Mesenteric fat pad (tissue), 1 donor: ENCODE data around the gene DHX35. TPM values are rescaled to one million over a fixed set of nuclear protein-coding genes. Genes with fewer than 3 reads are reported as not detected.

Source experiments
- DNase-seq: peaks from one replicate; pipeline ENCODE4 v3.0.0-alpha.2; 2020; ENCODE audit warnings: low spot score
- total RNA-seq: library from RNA; stranded (reverse); fragmentation: NEBNext Ultra II Directional; extraction: Animal tissue kit (Norgen Biotek cat#: 25700); gene quantifications from one replicate; pipeline ENCODE4 v1.2.1, GENCODE V29; 2021
- donor health status: DM: yes; HTN: yes; CAD: no.

DHX35 gene
- total RNA-seq, 1 donor from 2014 or later: 8.4 TPM

GRCh38 chr20:39019027-39019426, 56.9 kb downstream of the DHX35 start:
- no peak for DNase-seq

DNA sequence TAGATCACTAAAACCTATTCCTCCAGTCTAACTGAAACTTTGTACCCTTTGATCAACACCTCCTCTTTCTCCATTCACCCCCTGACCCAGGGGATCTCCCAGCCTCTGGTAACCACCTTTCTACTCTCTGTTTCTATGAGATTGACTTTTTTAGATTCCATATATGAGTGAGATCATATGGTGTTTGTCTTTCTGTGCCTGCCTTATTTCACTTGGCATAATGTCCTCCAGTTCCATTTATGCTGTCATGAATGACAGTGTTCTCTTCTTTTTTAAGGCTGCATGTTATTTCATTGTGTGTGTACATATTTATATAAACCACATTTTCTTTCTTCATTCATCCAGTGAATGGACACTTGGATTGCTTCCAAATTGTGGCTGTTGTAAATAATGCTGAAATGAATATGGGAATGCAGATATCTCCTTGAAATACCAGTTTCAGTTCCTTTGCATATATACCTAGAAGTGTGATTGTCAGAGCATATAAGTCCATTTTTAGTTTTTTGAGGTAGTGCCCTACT, 57.7 kb downstream of the DHX35 start:
- no peak for DNase-seq

DNA sequence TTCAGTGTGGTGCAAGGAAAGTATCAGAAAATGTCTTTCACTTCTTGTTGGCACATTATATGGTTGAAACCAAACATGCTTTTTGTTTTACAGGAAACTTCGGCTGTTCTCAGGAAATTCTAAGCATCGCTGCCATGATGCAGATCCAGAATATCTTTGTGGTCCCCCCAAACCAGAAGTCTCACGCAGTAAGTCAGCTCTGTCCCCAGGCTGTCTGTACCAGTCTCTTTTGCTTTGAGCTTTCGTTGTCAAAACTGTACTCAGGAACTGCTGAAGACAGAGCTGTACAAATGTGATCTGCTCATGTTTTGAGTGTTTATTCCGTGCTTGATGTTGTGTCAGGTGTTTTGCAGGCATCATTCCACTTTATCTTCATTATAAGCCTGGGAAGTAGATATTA, 59.6 kb downstream of the DHX35 start:
- no peak for DNase-seq

GRCh38 chr20:39025883-39026282, 63.7 kb downstream of the DHX35 start:
- DNase-seq: no peak

- DNase-seq: no peak
Measured at GRCh38 chr20:39029364-39029763, 67.2 kb downstream of the DHX35 start.

GRCh38 chr20:39032997-39033396, 70.9 kb downstream of the DHX35 start:
- no peak for DNase-seq

GRCh38 chr20:39036011-39036410, 73.9 kb downstream of the DHX35 start:
- DNase-seq: no peak

DNA sequence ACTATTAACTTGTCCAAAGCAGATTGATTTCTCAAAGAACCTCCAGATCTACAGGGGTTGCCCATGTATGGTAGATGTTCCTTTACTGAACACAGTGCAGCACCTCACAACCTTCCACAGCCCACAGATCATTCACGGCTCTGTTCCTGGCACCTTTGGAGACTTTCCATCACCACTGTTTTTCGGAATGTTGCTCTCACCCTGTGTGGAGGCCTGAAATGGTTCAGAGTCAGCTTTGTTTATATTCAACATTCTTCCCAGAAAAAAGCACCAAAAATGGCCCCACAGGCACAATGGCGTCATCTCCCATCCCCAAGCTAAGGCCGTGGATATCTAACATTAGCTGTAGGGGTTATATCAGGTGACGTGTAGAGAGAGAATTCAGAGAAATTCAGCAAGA, 74.7 kb downstream of the DHX35 start:
- no peak for DNase-seq

- DNase-seq: peak; percentile 75
Measured at GRCh38 chr20:39038047-39038446, 75.9 kb downstream of the DHX35 start.

DNA sequence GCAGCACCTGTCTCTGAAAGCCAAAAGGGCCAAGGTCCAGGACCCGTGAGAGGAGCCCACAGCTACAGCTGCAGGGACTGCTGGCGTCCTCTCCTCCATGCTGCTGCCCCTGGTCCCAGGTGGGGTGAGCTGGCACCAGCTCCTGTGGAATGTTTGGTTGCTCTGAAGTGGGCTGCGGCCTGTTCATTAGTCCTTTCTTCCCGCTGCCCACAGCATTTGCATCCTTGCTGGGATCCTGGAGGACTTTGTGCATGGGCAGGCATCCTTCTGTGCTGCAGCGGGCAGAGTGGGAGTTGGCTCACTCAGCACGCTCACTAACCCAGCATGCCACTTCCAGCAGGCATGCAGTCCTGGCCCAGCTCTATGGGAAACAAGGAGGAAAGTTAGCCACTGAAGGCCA, 76.4 kb downstream of the DHX35 start:
- DNase-seq: peak; percentile 75

- no peak for DNase-seq
Measured at GRCh38 chr20:39039261-39039660, 77.1 kb downstream of the DHX35 start.

GRCh38 chr20:39040116-39040515, 78.0 kb downstream of the DHX35 start:
- DNase-seq: peak; percentile 68

DNA sequence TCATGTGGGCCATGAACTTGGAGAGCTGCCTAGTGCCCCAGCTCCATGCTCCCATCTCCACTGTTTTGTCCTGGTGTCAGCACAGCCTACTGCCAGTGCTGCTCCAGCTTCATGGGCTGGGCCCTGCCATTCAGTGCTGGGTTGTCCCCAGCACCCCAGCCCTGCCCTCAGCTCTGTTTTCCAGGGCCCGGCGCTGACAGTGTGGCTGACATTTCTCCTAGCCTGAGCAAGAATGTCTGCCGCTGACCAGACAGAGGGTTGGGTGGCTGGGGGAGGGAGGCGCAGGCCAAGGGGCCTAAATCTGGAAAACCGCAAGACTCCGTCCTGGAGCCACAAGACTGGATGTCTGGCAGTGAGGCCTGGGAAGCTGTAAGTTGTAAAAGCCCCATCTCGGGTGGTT, 78.9 kb downstream of the DHX35 start:
- DNase-seq: peak; percentile 60

DNA sequence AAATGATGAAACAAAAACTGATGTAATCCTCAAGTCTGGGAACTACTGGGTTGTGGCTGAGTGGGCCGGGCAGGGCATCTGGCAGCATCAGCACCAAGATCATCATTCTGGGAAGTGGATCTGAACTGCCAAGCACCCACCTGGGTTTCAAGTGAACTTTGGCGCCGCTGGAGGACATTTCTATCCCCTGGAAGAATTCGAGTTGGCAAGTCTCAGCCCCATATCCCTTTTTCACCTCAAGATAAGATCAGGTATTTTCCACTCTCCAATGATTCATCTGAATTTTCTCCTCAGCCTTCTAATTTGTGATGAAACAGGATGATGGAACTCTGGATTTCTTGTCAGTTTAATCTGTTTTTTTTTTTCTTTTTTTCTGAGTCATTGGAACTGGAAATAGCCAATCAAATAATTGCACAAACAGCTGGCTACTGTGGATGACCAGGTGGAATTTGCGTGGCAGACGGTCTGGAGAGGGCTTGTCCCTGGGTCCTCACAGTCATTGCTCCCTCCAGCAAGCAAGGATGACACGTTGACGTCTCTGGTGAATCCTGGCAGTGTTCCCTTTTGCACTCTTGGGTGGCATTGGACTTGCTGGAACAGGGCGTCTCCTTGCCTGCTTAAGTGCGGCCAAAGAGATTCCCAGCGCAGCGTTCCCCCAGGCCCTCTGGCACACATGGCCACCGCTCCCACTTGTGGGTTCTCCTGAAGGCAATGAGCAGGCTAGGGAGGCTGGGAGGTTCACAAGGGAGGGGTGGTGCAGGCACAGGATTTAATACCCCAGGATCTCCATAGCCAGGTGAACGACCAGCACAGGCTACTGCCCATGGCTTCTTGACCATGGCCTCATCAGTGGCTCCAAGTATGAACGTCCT, 80.4 kb downstream of the DHX35 start:
- peak; percentile 73 for DNase-seq

GRCh38 chr20:39044501-39044900, 82.4 kb downstream of the DHX35 start:
- no peak for DNase-seq

DNA sequence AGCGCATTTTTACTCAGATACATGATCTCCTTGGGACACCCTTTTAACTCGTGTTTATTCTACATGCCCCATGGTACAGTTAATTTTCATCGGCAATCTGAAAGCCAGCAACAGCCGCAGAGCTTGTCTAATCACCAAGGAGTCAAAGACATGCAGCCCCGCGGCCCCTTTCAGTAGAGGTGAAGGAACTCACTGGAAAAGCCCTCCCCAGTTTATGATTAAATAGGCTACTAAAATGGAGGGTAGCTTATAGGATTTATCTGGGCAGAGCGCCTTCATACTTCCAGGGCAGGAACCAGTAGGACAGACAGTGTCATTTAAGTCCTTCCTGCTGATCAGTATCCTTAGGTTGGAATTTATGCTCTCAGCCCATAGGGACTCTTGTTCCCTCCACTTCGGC, 83.5 kb downstream of the DHX35 start:
- DNase-seq: no peak

- DNase-seq: no peak
Measured at GRCh38 chr20:39047417-39047985, 85.4 kb downstream of the DHX35 start.

DNA sequence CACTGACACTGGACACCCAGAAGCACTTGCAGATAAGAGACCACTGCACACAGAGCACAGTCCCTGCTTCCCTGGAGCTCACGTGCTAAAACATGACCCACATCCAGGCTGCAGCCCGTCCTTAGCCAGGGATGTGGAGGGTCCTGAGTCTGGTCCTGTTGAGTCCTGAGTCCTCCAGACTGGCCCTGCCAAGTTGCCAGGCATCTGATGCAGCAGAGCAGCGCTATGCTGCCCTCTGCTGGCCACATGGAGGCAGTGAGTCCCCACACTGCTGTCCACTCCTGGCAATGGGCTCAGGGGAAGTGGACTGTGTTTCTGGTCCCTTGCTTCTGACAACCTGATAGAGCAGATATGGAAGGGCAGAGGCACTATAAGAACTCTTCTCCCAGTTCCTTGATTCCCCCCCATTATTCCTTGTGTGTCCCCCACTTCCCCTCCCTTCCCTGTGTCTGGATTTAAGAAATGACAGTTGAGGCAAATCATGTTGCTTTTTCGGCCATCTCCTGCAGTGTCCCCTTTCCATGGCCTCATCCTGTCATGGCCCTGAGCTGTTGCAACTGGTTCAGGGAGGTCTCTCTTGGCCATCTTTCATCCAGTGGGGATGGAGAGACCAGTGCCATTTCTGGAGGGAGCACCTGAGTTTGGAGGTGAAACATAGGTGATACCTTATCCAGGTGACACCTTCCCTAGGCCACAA, 86.0 kb downstream of the DHX35 start:
- peak; percentile 94 for DNase-seq

GRCh38 chr20:39049148-39049547, 87.0 kb downstream of the DHX35 start:
- DNase-seq: no peak

GRCh38 chr20:39049684-39050554, 87.8 kb downstream of the DHX35 start:
- DNase-seq: peak; percentile 96

DNA sequence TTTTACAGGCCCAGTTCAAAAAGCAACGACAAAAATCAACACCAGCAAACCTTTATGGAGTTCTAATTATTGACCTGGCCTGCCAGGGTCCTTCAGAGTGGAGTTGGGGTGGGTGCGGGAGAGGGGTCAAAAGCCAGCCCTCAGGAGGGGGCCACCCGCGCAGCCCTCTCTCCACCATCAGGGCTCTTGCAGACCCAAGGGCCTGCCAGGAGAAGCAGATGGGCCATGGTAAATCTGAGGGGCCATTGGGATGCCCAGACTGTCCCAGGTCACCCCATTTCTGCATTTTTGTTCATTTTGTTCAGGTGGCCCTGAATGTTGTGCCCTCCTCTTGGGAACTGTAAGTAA, 88.4 kb downstream of the DHX35 start:
- DNase-seq: no peak
